WTC11 (cell line): ENCODE results near the gene RPL10. TPM values are rescaled to one million over a fixed set of nuclear protein-coding genes. Genes with fewer than 3 reads are reported as not detected.

Experiments used
- ATAC-seq: fragments of 200-7000 bp; cut with Tn5 transposase; 2 replicates; pipeline ENCODE4 v1.10.0; 2021; ENCODE audit warnings: mild to moderate bottlenecking, moderate library complexity
- CTCF ChIA-PET: fragments of 300-600 bp; sonication (Branson Sonifier 250); formaldehyde crosslinking; loops from one replicate; lab custom pipeline; 2021; ENCODE audit warnings: antibody characterized with exemption; lab: Charles Lee
- POLR2A ChIA-PET: fragments of 350-600 bp; sonication (Branson Sonifier 250); formaldehyde crosslinking; loops from one replicate; lab custom pipeline; 2021; ENCODE audit warnings: antibody characterized with exemption; lab: Charles Lee
- DNase-seq: peaks from one replicate; pipeline ENCODE4 v3.0.0; 2021; ENCODE audit warnings: low spot score
- H3K27ac Mint-ChIP-seq: 2 replicates; pipeline ENCODE4 v1.8.0; 2021; ENCODE audit warnings: mixed read lengths
- H3K27me3 Mint-ChIP-seq: 2 replicates; pipeline ENCODE4 v1.8.0; 2021; ENCODE audit warnings: low read depth, mild to moderate bottlenecking, moderate library complexity, mixed read lengths
- H3K36me3 Mint-ChIP-seq: 2 replicates; pipeline ENCODE4 v1.8.0; 2021; ENCODE audit warnings: mixed read lengths
- H3K4me1 Mint-ChIP-seq: 2 replicates; pipeline ENCODE4 v1.8.0; 2022; ENCODE audit warnings: mixed read lengths
- H3K4me3 Mint-ChIP-seq: 2 replicates; pipeline ENCODE4 v1.8.0; 2021; ENCODE audit warnings: mild to moderate bottlenecking, moderate library complexity, mixed read lengths
- H3K9me3 Mint-ChIP-seq: 2 replicates; pipeline ENCODE4 v1.8.0; 2021; ENCODE audit warnings: mixed read lengths
- ESRRA ChIP-seq: sonication (generic); formaldehyde crosslinking; IDR thresholded peaks from 2 replicates; pipeline ENCODE4 v1.8.1; 2022; ENCODE audit warnings: mild to moderate bottlenecking, missing genetic modification reagents, borderline replicate concordance
- GABPB1 ChIP-seq: sonication (generic); formaldehyde crosslinking; IDR thresholded peaks from 2 replicates; pipeline ENCODE4 v1.8.1; 2023; ENCODE audit warnings: mild to moderate bottlenecking, missing genetic modification reagents
- KAT7 ChIP-seq: sonication (generic); formaldehyde crosslinking; IDR thresholded peaks from 2 replicates; pipeline ENCODE4 v1.8.1; 2023; ENCODE audit warnings: missing genetic modification reagents, mild to moderate bottlenecking, borderline replicate concordance
- NFE2L1 ChIP-seq: sonication (generic); formaldehyde crosslinking; IDR thresholded peaks from 2 replicates; pipeline ENCODE4 v1.8.1; 2023; ENCODE audit warnings: missing genetic modification reagents
- NR2C2 ChIP-seq: sonication (generic); formaldehyde crosslinking; IDR thresholded peaks from 2 replicates; pipeline ENCODE4 v1.8.0; 2022; ENCODE audit warnings: mild to moderate bottlenecking, missing genetic modification reagents
- PRRX2 ChIP-seq: fragments of 250-450 bp; sonication (Bioruptor Pico); IDR thresholded peaks from 2 replicates; pipeline ENCODE4 v1.8.0; 2021; ENCODE audit warnings: mild to moderate bottlenecking
- TCF7 ChIP-seq: sonication (generic); formaldehyde crosslinking; IDR thresholded peaks from 2 replicates; pipeline ENCODE4 v1.8.0; 2022; ENCODE audit warnings: mild to moderate bottlenecking, low read depth, missing genetic modification reagents, moderate library complexity
- TEAD4 ChIP-seq: sonication (generic); formaldehyde crosslinking; IDR thresholded peaks from 2 replicates; pipeline ENCODE4 v1.8.0; 2022; ENCODE audit warnings: mild to moderate bottlenecking, missing genetic modification reagents
- ZNF396 ChIP-seq: fragments of 250-450 bp; sonication (Bioruptor Pico); IDR thresholded peaks from 2 replicates; pipeline ENCODE4 v1.8.0; 2021; ENCODE audit warnings: mild to moderate bottlenecking, moderate library complexity, borderline replicate concordance
- ZNF512 ChIP-seq: sonication (generic); formaldehyde crosslinking; IDR thresholded peaks from 2 replicates; pipeline ENCODE4 v1.8.1; 2022; ENCODE audit warnings: missing genetic modification reagents, borderline replicate concordance
- total RNA-seq: library from RNA; stranded (reverse); gene quantifications from 3 replicates; pipeline ENCODE4 v1.2.3, GENCODE V29; 2021
- TF ChIP-seq, protein P1 (sequence below): sonication (generic); formaldehyde crosslinking; conservative IDR thresholded peaks from 2 replicates; pipeline ENCODE4 v1.8.1; 2022; ENCODE audit warnings: mild to moderate bottlenecking, missing genetic modification reagents
- TF ChIP-seq, protein P2 (sequence below): sonication (generic); formaldehyde crosslinking; IDR thresholded peaks from 2 replicates; pipeline ENCODE4 v1.8.1; 2022; ENCODE audit warnings: mild to moderate bottlenecking, moderate library complexity, missing genetic modification reagents
- TF ChIP-seq, protein P3 (sequence below): fragments of 250-450 bp; sonication (Bioruptor Pico); IDR thresholded peaks from 2 replicates; pipeline ENCODE4 v1.9.0; 2021; ENCODE audit warnings: mild to moderate bottlenecking
- TF ChIP-seq, protein P4 (sequence below): sonication (generic); formaldehyde crosslinking; IDR thresholded peaks from 2 replicates; pipeline ENCODE4 v1.8.0; 2023; ENCODE audit warnings: missing genetic modification reagents
- TF ChIP-seq, protein P5 (sequence below): sonication (generic); formaldehyde crosslinking; IDR thresholded peaks from 2 replicates; pipeline ENCODE4 v1.8.1; 2023; ENCODE audit warnings: mild to moderate bottlenecking, missing genetic modification reagents

RPL10 gene
- total RNA-seq, 1 experiment from 2014 or later: 2,241 TPM

GRCh38 chrX:154420402-154420756, 22.2 kb downstream of the RPL10 start:
- Mint-ChIP-seq H3K9me3 (no peaks in the 10 kb centered on the region), H3K36me3 (no peaks in the 10 kb centered on the region; the same call in 1 of the 2 replicates), H3K27ac (no peak overlapping the region), H3K4me3 (no peak overlapping the region), H3K27me3 (no peaks in the 10 kb centered on the region), H3K4me1 (no peaks in the 10 kb centered on the region)
- ATAC-seq (no peak), DNase-seq (no peak)
- ChIA-PET CTCF (no interaction called here), POLR2A (no interaction called here)
- TF ChIP-seq ZNF396 (no peak), PRRX2 (CRISPR knock-in tag) (no peak), ZNF512 (CRISPR knock-in tag) (no peak), GABPB1 (CRISPR knock-in tag) (no peak), TEAD4 (CRISPR knock-in tag) (no peak), NFE2L1 (CRISPR knock-in tag) (no peak), NR2C2 (CRISPR knock-in tag) (no peak)
- TF ChIP-seq, protein P1, sequence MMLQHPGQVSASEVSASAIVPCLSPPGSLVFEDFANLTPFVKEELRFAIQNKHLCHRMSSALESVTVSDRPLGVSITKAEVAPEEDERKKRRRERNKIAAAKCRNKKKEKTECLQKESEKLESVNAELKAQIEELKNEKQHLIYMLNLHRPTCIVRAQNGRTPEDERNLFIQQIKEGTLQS (CRISPR knock-in tag): no peak
- TF ChIP-seq, protein P2, sequence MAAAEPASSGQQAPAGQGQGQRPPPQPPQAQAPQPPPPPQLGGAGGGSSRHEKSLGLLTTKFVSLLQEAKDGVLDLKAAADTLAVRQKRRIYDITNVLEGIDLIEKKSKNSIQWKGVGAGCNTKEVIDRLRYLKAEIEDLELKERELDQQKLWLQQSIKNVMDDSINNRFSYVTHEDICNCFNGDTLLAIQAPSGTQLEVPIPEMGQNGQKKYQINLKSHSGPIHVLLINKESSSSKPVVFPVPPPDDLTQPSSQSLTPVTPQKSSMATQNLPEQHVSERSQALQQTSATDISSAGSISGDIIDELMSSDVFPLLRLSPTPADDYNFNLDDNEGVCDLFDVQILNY (CRISPR knock-in tag): no peak
- TF ChIP-seq, protein P3, sequence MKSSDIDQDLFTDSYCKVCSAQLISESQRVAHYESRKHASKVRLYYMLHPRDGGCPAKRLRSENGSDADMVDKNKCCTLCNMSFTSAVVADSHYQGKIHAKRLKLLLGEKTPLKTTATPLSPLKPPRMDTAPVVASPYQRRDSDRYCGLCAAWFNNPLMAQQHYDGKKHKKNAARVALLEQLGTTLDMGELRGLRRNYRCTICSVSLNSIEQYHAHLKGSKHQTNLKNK (CRISPR knock-in tag): no peak
- TF ChIP-seq, protein P4, sequence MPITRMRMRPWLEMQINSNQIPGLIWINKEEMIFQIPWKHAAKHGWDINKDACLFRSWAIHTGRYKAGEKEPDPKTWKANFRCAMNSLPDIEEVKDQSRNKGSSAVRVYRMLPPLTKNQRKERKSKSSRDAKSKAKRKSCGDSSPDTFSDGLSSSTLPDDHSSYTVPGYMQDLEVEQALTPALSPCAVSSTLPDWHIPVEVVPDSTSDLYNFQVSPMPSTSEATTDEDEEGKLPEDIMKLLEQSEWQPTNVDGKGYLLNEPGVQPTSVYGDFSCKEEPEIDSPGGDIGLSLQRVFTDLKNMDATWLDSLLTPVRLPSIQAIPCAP (CRISPR knock-in tag): no peak

DNA sequence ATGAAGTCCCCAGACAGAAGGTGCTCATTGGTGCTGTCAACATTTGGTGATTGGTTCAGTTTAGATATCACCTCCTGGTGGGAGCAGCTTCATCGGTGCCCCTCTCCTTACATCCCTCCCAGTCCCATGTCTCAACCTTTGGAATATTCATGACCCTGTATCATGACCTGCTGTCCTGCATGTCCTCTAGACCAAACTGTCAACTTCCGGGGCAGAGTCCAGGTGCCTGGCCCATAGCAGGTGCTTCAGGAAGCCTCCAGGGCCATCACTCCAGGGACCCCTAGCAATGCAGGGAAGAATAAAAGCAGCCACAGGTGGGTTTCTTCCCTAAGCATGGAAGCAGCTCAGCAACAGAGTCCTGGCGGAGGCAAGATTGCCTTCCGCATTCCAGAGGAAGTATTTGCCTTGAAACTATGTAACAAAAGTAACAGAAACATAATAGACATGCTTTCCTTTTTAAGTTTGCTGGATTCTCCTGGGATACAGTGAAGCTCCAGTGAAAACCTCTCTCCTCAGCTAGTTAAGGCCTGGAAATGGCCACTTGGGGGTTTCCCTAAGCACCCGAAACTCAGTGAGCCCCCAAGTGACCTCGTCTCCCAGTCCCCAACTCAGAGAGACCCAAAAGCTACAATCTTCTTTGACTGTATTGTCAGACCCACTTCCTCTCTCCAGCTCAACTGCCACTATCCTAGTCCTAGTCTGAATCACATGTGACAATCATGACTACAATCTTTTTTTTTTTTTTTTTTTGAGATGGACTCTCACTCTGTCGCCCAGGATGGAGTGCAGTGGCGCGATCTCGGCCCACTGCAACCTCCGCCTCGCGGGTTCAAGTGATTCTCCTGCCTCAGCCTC, 29.0 kb downstream of the RPL10 start:
- POLR2A ChIA-PET: no interaction called here
- ATAC-seq (no peak), DNase-seq (no peak)
- H3K27me3 Mint-ChIP-seq: no peaks in the 10 kb centered on the region
- H3K4me3 Mint-ChIP-seq: no peak overlapping the region; the same call in none of the 2 replicates
- peaks cover 3% of the 10 kb centered on the region; the same call in 1 of the 2 replicates for H3K36me3 Mint-ChIP-seq
- H3K27ac Mint-ChIP-seq: no peak overlapping the region
- CTCF ChIA-PET: interaction anchor here (0.7 to 2.6 kb wide), 2 partner anchors 54 to 63 kb away, joined by 3 to 10 read pairs; partner anchors contain the start of gene SLC10A3
- no peaks in the 10 kb centered on the region for H3K9me3 Mint-ChIP-seq
- TF ChIP-seq, protein P5, sequence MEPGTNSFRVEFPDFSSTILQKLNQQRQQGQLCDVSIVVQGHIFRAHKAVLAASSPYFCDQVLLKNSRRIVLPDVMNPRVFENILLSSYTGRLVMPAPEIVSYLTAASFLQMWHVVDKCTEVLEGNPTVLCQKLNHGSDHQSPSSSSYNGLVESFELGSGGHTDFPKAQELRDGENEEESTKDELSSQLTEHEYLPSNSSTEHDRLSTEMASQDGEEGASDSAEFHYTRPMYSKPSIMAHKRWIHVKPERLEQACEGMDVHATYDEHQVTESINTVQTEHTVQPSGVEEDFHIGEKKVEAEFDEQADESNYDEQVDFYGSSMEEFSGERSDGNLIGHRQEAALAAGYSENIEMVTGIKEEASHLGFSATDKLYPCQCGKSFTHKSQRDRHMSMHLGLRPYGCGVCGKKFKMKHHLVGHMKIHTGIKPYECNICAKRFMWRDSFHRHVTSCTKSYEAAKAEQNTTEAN (CRISPR knock-in tag): no peak
- TF ChIP-seq ESRRA (CRISPR knock-in tag) (no peak), TCF7 (CRISPR knock-in tag) (no peak), KAT7 (CRISPR knock-in tag) (no peak)
- H3K4me1 Mint-ChIP-seq: peaks cover 17% of the 10 kb centered on the region
